ENCODE results near the gene GALT. TPM values are rescaled to one million over a fixed set of nuclear protein-coding genes. Genes with fewer than 3 reads are reported as not detected.

The GALT gene
- polyA plus RNA-seq, 1 experiment: 41.5 TPM

GRCh38 chr9:34655394-34655793, 8.9 kb downstream of the GALT start:
- POLR2A ChIA-PET: no interaction called here
- Histone ChIP-seq H3K4me3 (ENCODE audit: low read depth, low read length) (no peak overlapping the region), H3K36me3 (ENCODE audit: control insufficient read depth, insufficient read depth, low read length) (peaks cover 4% of the 10 kb centered on the region), H3K27me3 (ENCODE audit: control insufficient read depth, insufficient read depth, low read length) (no peaks in the 10 kb centered on the region)
- DNase-seq (ENCODE audit: low read depth): no peak
- CTCF ChIA-PET: interaction anchor here (1.4 to 4.2 kb wide), 3 partner anchors 9 to 47 kb away, joined by 3 to 42 read pairs (median 5); no protein-coding TSS in a partner anchor
- TF ChIP-seq CTCF (IDR thresholded peaks at IDR 0.05; ENCODE audit: insufficient read depth, low read depth, low read length): no peak

- CTCF ChIA-PET: interaction anchor here (0.7 to 4.2 kb wide), 4 partner anchors 7 to 66 kb away, joined by 3 to 42 read pairs (median 6); partner anchors contain the start of gene GALT
- no peak for DNase-seq (ENCODE audit: low read depth)
- no peaks in the 10 kb centered on the region for H3K27me3 ChIP-seq (ENCODE audit: control insufficient read depth, insufficient read depth, low read length)
- POLR2A ChIA-PET: no interaction called here
- no peak for TF ChIP-seq CTCF (IDR thresholded peaks at IDR 0.05; ENCODE audit: insufficient read depth, low read depth, low read length)
- H3K36me3 ChIP-seq (ENCODE audit: control insufficient read depth, insufficient read depth, low read length): peaks cover 4% of the 10 kb centered on the region
- no peak overlapping the region for H3K4me3 ChIP-seq (ENCODE audit: low read depth, low read length)
Measured at GRCh38 chr9:34656992-34657391, 10.5 kb downstream of the GALT start.

- Histone ChIP-seq H3K27me3 (ENCODE audit: control insufficient read depth, insufficient read depth, low read length) (no peaks in the 10 kb centered on the region), H3K36me3 (ENCODE audit: control insufficient read depth, insufficient read depth, low read length) (peaks cover 4% of the 10 kb centered on the region), H3K4me3 (ENCODE audit: low read depth, low read length) (no peak overlapping the region)
- no peak for DNase-seq (ENCODE audit: low read depth)
- ChIA-PET POLR2A (no interaction called here), CTCF (interaction anchor here (0.5 to 1.8 kb wide), 2 partner anchors 44 to 393 kb away, joined by 3 to 5 read pairs; no protein-coding TSS in a partner anchor)
- no peak for TF ChIP-seq CTCF (IDR thresholded peaks at IDR 0.05; ENCODE audit: insufficient read depth, low read depth, low read length)
Measured at GRCh38 chr9:34658461-34658860, 12.0 kb downstream of the GALT start.

GRCh38 chr9:34659592-34660253, 13.2 kb downstream of the GALT start:
- Histone ChIP-seq H3K27me3 (ENCODE audit: control insufficient read depth, insufficient read depth, low read length) (no peaks in the 10 kb centered on the region), H3K4me3 (ENCODE audit: low read depth, low read length) (no peak overlapping the region), H3K36me3 (ENCODE audit: control insufficient read depth, insufficient read depth, low read length) (peaks cover 4% of the 10 kb centered on the region)
- no peak for DNase-seq (ENCODE audit: low read depth)
- no peak for TF ChIP-seq CTCF (IDR thresholded peaks at IDR 0.05; ENCODE audit: insufficient read depth, low read depth, low read length)
- CTCF ChIA-PET: interaction anchor here (1.0 to 3.4 kb wide), 5 partner anchors 12 to 43 kb away, joined by 3 to 9 read pairs (median 4); partner anchors contain the start of gene GALT
- POLR2A ChIA-PET: no interaction called here

- TF ChIP-seq CTCF (IDR thresholded peaks at IDR 0.05; ENCODE audit: insufficient read depth, low read depth, low read length): no peak
- POLR2A ChIA-PET: no interaction called here
- peaks cover 4% of the 10 kb centered on the region for H3K36me3 ChIP-seq (ENCODE audit: control insufficient read depth, insufficient read depth, low read length)
- H3K4me3 ChIP-seq (ENCODE audit: low read depth, low read length): no peak within 1 kb of the TSS
- CTCF ChIA-PET: interaction anchor here (0.7 to 3.0 kb wide), 14 partner anchors 8 to 49 kb away, joined by 3 to 42 read pairs (median 3); partner anchors contain the start of genes GALT, IL11RA and SIGMAR1
- DNase-seq (ENCODE audit: low read depth): no peak
- no peaks in the 10 kb centered on the region for H3K27me3 ChIP-seq (ENCODE audit: control insufficient read depth, insufficient read depth, low read length)
Measured at GRCh38 chr9:34662526-34663302, 16.2 kb downstream of the GALT start, which contains the start of gene CCL27. TSS of gene CCL27 (minus strand) at chr9:34662657. CDS start at chr9:34662633, 24 bp downstream.

Data from BJ (cell line).